OCI-LY7 (cell line): Measurements from ENCODE around the gene ZFYVE9. TPM values are rescaled to one million over a fixed set of nuclear protein-coding genes. Genes with fewer than 3 reads are reported as not detected.

Source experiments
- BruUV-seq: library from RNA; stranded (reverse); fragments of 400-500 nt; replicated peaks from 2 replicates; lab custom pipeline; 2021; lab: Mats Ljungman, UMichigan
- CTCF ChIA-PET: fragments of 300-600 bp; sonication (Branson Sonifier 250); formaldehyde crosslinking; loops from one replicate; lab custom pipeline; 2022; ENCODE audit warnings: antibody characterized with exemption; ENCODE audit not compliant: unreplicated experiment; lab: Charles Lee
- POLR2A ChIA-PET: fragments of 300-600 bp; sonication (Branson Sonifier 250); formaldehyde crosslinking; loops from one replicate; lab custom pipeline; 2022; ENCODE audit warnings: antibody characterized with exemption; lab: Charles Lee
- DNase-seq: peaks from one replicate; pipeline ENCODE4 v3.0.0-alpha.2; 2015; ENCODE audit warnings: low spot score
- H2AFZ ChIP-seq: fragments of 200-600 bp; sonication (generic), shearing (Covaris generic); 2 replicates; pipeline ENCODE4 v1.6.1; 2014; ENCODE audit warnings: mild to moderate bottlenecking, antibody characterized with exemption, low read length, moderate library complexity
- H3K27ac ChIP-seq: fragments of 200-600 bp; sonication (generic); 2 replicates; pipeline ENCODE4 v1.5.1; 2014; ENCODE audit warnings: mixed run types, low read depth, mild to moderate bottlenecking, moderate library complexity, low read length, inconsistent platforms; ENCODE audit not compliant: poor library complexity, severe bottlenecking
- H3K36me3 ChIP-seq: fragments of 200-600 bp; sonication (generic); 2 replicates; pipeline ENCODE4 v1.6.1; 2014; ENCODE audit warnings: mild to moderate bottlenecking, antibody characterized with exemption, low read length, moderate library complexity, mixed read lengths; ENCODE audit not compliant: insufficient read depth
- H3K4me1 ChIP-seq: fragments of 200-600 bp; sonication (generic); 2 replicates; pipeline ENCODE4 v1.5.1; 2014; ENCODE audit warnings: mild to moderate bottlenecking, low read length; ENCODE audit not compliant: insufficient read depth, poor library complexity, severe bottlenecking
- H3K4me2 ChIP-seq: fragments of 200-600 bp; sonication (generic); 2 replicates; pipeline ENCODE4 v1.6.1; 2014; ENCODE audit warnings: mild to moderate bottlenecking, low read length
- H3K4me3 ChIP-seq: fragments of 200-600 bp; sonication (generic); 2 replicates; pipeline ENCODE4 v1.5.1; 2014; ENCODE audit warnings: mild to moderate bottlenecking, low read depth, low read length; ENCODE audit not compliant: poor library complexity, severe bottlenecking
- H3K79me2 ChIP-seq: fragments of 200-600 bp; sonication (generic); 2 replicates; pipeline ENCODE4 v1.6.1; 2016; ENCODE audit warnings: low read depth, mild to moderate bottlenecking, low read length, moderate library complexity, mixed read lengths; ENCODE audit not compliant: insufficient read depth
- H3K9me2 ChIP-seq: fragments of 200-600 bp; sonication (generic); 2 replicates; pipeline ENCODE4 v1.6.1; 2016; ENCODE audit warnings: mild to moderate bottlenecking, low read length, mixed read lengths; ENCODE audit not compliant: insufficient read depth
- H3K9me3 ChIP-seq: fragments of 200-600 bp; sonication (generic); 2 replicates; pipeline ENCODE4 v1.6.1; 2014; ENCODE audit warnings: mild to moderate bottlenecking, mixed run types, low read length, mixed read lengths
- H4K20me1 ChIP-seq: fragments of 200-600 bp; sonication (generic); 2 replicates; pipeline ENCODE4 v1.6.1; 2014; ENCODE audit warnings: mild to moderate bottlenecking, antibody characterized with exemption, low read length, moderate library complexity, mixed read lengths; ENCODE audit not compliant: insufficient read depth
- EZH2phosphoT487 ChIP-seq: fragments of 200-600 bp; sonication (generic); IDR thresholded peaks from 2 replicates; pipeline ENCODE4 v1.6.1; 2018; ENCODE audit warnings: low read depth, borderline replicate concordance, mild to moderate bottlenecking, mixed run types, antibody characterized with exemption, low read length, moderate library complexity, mixed read lengths
- intact Hi-C: fragments of 100-400 bp; cut with micrococcal nuclease; formaldehyde crosslinking; loops from one replicate; pipeline ENCODE4 v1.10.0; 2022; ENCODE audit not compliant: unreplicated experiment
- total RNA-seq, 2 experiments: library from RNA; depleted of rRNA in 1 of 2; stranded (reverse); fragments of >200 nt in 1 of 2; shearing (Covaris generic) in 1 of 2; gene quantifications; 2 replicates each; pipeline ENCODE4 v1.2.3, GENCODE V29; 2014 to 2022
- TF ChIP-seq, protein P1 (sequence below): fragments of 200-600 bp; sonication (generic); conservative IDR thresholded peaks from 2 replicates; pipeline ENCODE4 v1.5.1; 2014; ENCODE audit warnings: mild to moderate bottlenecking, antibody characterized with exemption, low read length, moderate library complexity, mixed read lengths

Gene ZFYVE9
- total RNA-seq, 2 experiments from 2014 or later = 3.7 to 5.6 TPM

DNA sequence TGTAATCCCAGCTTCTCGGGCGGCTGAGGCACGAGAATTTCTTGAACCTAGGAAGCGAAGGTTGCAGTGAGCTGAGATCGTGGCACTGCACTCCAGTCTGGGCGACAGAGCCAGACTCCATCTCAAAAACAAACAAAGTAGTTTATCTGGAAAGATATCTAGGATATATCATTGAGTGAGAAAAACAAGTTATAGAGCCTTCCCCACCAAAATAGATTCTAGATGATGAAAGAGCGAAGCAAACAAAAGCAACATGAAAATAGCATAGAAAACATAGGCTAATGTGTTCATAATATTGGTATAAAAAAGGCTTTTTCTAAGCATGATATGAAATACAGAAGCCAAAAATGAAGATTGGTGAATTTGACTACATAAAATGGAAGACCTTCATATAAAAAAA is 52.1 kb downstream of the ZFYVE9 start:
- BruUV-seq = no TSS peak

DNA sequence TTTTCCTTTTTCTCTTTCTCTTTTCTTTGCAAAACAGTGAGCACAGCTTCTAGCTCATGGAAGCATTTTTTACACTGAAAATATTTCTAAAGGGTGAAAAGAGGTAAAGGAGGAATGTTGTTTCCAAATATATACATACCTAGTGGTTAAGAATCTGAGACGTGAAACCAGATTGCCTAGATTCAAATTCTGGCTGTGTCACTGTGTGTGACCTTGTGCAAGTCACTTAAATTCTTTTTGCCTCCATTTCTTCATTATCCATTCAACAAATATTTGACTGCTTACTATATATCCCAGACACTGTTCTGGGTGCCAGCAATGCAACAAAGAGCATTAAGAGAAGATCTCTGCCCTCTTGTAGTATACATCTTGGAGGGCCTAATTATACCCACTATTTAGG is 53.3 kb downstream of the ZFYVE9 start:
- Histone ChIP-seq H3K4me1 (no peaks in the 10 kb centered on the region), H2AFZ (no peak overlapping the region), H3K36me3 (no peaks in the 10 kb centered on the region), H3K9me2 (no peaks in the 10 kb centered on the region), H3K4me2 (no peak overlapping the region), H3K79me2 (no peaks in the 10 kb centered on the region), H3K9me3 (no peaks in the 10 kb centered on the region), H4K20me1 (no peaks in the 10 kb centered on the region), H3K4me3 (no peak overlapping the region), H3K27ac (no peak overlapping the region)
- no peak for DNase-seq
- intact Hi-C loops = no loop called here
- ChIA-PET CTCF (no interaction called here), POLR2A (no interaction called here)
- BruUV-seq = no TSS peak
- TF ChIP-seq, protein P1, sequence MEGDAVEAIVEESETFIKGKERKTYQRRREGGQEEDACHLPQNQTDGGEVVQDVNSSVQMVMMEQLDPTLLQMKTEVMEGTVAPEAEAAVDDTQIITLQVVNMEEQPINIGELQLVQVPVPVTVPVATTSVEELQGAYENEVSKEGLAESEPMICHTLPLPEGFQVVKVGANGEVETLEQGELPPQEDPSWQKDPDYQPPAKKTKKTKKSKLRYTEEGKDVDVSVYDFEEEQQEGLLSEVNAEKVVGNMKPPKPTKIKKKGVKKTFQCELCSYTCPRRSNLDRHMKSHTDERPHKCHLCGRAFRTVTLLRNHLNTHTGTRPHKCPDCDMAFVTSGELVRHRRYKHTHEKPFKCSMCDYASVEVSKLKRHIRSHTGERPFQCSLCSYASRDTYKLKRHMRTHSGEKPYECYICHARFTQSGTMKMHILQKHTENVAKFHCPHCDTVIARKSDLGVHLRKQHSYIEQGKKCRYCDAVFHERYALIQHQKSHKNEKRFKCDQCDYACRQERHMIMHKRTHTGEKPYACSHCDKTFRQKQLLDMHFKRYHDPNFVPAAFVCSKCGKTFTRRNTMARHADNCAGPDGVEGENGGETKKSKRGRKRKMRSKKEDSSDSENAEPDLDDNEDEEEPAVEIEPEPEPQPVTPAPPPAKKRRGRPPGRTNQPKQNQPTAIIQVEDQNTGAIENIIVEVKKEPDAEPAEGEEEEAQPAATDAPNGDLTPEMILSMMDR = no peak
- TF ChIP-seq EZH2phosphoT487 = no peak

More for the DNA sequence above, 52.1 kb downstream of the ZFYVE9 start:
- intact Hi-C loops = no loop called here
- POLR2A ChIA-PET = no interaction called here
- no peak for DNase-seq
- Histone ChIP-seq H2AFZ (no peak overlapping the region), H3K79me2 (no peaks in the 10 kb centered on the region), H3K9me3 (no peaks in the 10 kb centered on the region), H3K4me2 (no peak overlapping the region), H3K9me2 (no peaks in the 10 kb centered on the region), H3K27ac (no peak overlapping the region), H3K4me3 (no peak overlapping the region), H3K4me1 (no peaks in the 10 kb centered on the region), H3K36me3 (no peaks in the 10 kb centered on the region), H4K20me1 (no peaks in the 10 kb centered on the region)
- CTCF ChIA-PET = no interaction called here
- TF ChIP-seq EZH2phosphoT487 = no peak
- TF ChIP-seq, protein P1 = no peak

DNA sequence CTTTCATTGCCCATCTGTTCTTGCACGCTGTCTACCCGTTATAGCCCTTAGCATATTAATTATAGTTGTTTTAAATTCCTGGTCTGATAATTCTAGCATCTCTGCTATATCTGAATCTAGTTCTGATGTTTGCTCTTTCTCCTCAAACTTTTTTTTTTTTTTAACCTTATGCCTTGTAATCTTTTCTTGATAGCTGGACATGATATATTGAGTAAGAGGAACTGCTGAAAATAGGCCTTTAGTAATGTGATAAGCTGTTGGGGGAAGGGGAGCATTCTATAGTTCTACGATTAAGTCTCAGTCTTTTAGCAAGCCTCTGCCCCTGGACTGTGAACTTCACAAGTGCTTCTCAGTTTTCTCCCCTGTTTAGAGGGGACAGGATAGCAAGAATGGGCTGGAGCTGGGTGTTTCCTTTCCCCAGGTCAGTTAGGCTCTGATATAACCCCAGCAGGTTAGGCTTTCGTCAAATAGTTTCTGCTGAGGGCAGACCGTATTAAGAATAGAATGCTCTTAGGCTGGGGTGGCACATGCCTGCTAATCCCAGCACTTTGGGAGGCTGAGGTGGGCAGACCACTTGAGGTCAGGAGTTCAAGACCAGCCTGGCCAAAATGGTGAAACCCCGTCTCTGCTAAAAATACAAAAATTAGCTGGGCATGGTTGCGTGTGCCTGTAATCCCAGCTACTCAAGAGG is 62.2 kb downstream of the ZFYVE9 start:
- Histone ChIP-seq H3K27ac (no peak overlapping the region), H3K9me2 (no peaks in the 10 kb centered on the region), H3K36me3 (no peaks in the 10 kb centered on the region), H4K20me1 (no peaks in the 10 kb centered on the region), H2AFZ (no peak overlapping the region), H3K79me2 (no peaks in the 10 kb centered on the region), H3K4me3 (no peak overlapping the region), H3K4me1 (no peaks in the 10 kb centered on the region), H3K9me3 (no peaks in the 10 kb centered on the region), H3K4me2 (no peak overlapping the region)
- intact Hi-C loops = no loop called here
- CTCF ChIA-PET = no interaction called here
- no TSS peak for BruUV-seq
- TF ChIP-seq EZH2phosphoT487 = no peak
- TF ChIP-seq, protein P1 = no peak
- POLR2A ChIA-PET = interaction anchor here (0.7 to 1.0 kb wide), 2 partner anchors 157 to 278 kb away, joined by 3 read pairs; no protein-coding TSS in a partner anchor
- DNase-seq = no peak
